GM12878 (cell line): ENCODE results near the gene GNGT1. TPM values are rescaled to one million over a fixed set of nuclear protein-coding genes. Genes with fewer than 3 reads are reported as not detected.

ENCODE experiments used
- ATAC-seq: fragments of 200-7000 bp; cut with Tn5 transposase; 3 replicates; pipeline ENCODE4 v1.9.1; 2020; ENCODE audit warnings: mild to moderate bottlenecking, moderate library complexity
- BruUV-seq: library from RNA; stranded (reverse); fragments of 400-500 nt; replicated peaks from 2 replicates; lab custom pipeline; 2021; lab: Mats Ljungman, UMichigan
- CTCF ChIA-PET: fragments of 300-600 bp; sonication (Branson Sonifier 250); formaldehyde crosslinking; extraction: SDS; loops from one replicate; lab custom pipeline; 2021; ENCODE audit warnings: inconsistent platforms; lab: Yijun Ruan, JAX
- POLR2A ChIA-PET: fragments of 350-600 bp; formaldehyde crosslinking; extraction: SDS; loops from one replicate; lab custom pipeline; 2021; ENCODE audit warnings: inconsistent platforms; lab: Charles Lee
- RAD21 ChIA-PET: fragments of 300-600 bp; sonication (Branson Sonifier 250); formaldehyde crosslinking; loops from one replicate; lab custom pipeline; 2023; ENCODE audit warnings: antibody characterized with exemption; ENCODE audit not compliant: unreplicated experiment; lab: Charles Lee
- SMC1A ChIA-PET: fragments of 300-600 bp; sonication (Branson Sonifier 250); formaldehyde crosslinking; loops from one replicate; lab custom pipeline; 2023; ENCODE audit not compliant: unreplicated experiment, uncharacterized antibody; lab: Charles Lee
- DNase-seq: peaks from one replicate; pipeline ENCODE4 v3.0.0-alpha.2; 2011; ENCODE audit warnings: low read depth, low spot score
- FAIRE-seq: peaks from 3 replicates; lab custom pipeline; 2011; peaks lifted over from hg19 to GRCh38; lab: Jason Lieb, UNC
- H2AFZ ChIP-seq: 2 replicates; pipeline ENCODE4 v1.6.0; 2011; ENCODE audit warnings: low read depth, low read length, control low read depth; ENCODE audit not compliant: control insufficient read depth
- H3K27ac ChIP-seq: 2 replicates; pipeline ENCODE4 v1.5.1; 2011; ENCODE audit warnings: control low read depth; ENCODE audit not compliant: control insufficient read depth, insufficient read depth
- H3K27me3 ChIP-seq, 2 experiments: replicated peaks in 1 of 2; 2 replicates each; pipeline versions ENCODE4 v1.6.0 to v1.6.1; 2011; ENCODE audit warnings: low read length in 1 of 2; ENCODE audit not compliant: control insufficient read depth in 2 of 2, insufficient read depth in 2 of 2
- H3K36me3 ChIP-seq, 2 experiments: 2 replicates each; pipeline ENCODE4 v1.5.1; 2011; ENCODE audit warnings: low read length in 1 of 2; ENCODE audit not compliant: control insufficient read depth in 2 of 2, insufficient read depth in 2 of 2
- H3K4me1 ChIP-seq: 2 replicates; pipeline ENCODE4 v1.6.1; 2011; ENCODE audit warnings: mild to moderate bottlenecking, low read length, moderate library complexity, mixed read lengths; ENCODE audit not compliant: control insufficient read depth, insufficient read depth
- H3K4me2 ChIP-seq: 2 replicates; pipeline ENCODE4 v1.6.0; 2011; ENCODE audit warnings: control low read depth; ENCODE audit not compliant: control insufficient read depth, insufficient read depth
- H3K4me3 ChIP-seq: fragments of 200-600 bp; sonication (generic); 2 replicates; pipeline ENCODE4 v1.5.1; 2016
- H3K79me2 ChIP-seq: 2 replicates; pipeline ENCODE4 v1.6.0; 2011; ENCODE audit warnings: low read length; ENCODE audit not compliant: control insufficient read depth, insufficient read depth
- H3K9ac ChIP-seq: 2 replicates; pipeline ENCODE4 v1.8.0; 2011; ENCODE audit warnings: low read length, control low read depth, mixed read lengths; ENCODE audit not compliant: control insufficient read depth, insufficient read depth
- H3K9me3 ChIP-seq: replicated peaks from 3 replicates; pipeline ENCODE4 v1.5.1; 2011; ENCODE audit warnings: mild to moderate bottlenecking, low read length; ENCODE audit not compliant: control insufficient read depth, insufficient read depth
- H4K20me1 ChIP-seq: 2 replicates; pipeline ENCODE4 v1.6.0; 2011; ENCODE audit not compliant: control insufficient read depth, insufficient read depth
- DPF2 ChIP-seq: fragments of 450-650 bp; IDR thresholded peaks from 2 replicates; pipeline ENCODE4 v1.6.1; 2017; ENCODE audit warnings: mild to moderate bottlenecking
- HDAC6 ChIP-seq: fragments of 200-600 bp; sonication (generic); IDR thresholded peaks from one replicate; pipeline ENCODE4 v1.8.0; 2017; ENCODE audit warnings: antibody characterized with exemption; ENCODE audit not compliant: unreplicated experiment
- LARP7 ChIP-seq: fragments of 450-650 bp; IDR thresholded peaks from 2 replicates; pipeline ENCODE4 v1.6.1; 2017; ENCODE audit warnings: mild to moderate bottlenecking
- PAX8 ChIP-seq: fragments of 450-650 bp; IDR thresholded peaks from 2 replicates; pipeline ENCODE4 v1.6.1; 2017; ENCODE audit warnings: mild to moderate bottlenecking, moderate library complexity
- PBX3 ChIP-seq: IDR thresholded peaks from 2 replicates; pipeline ENCODE4 v1.6.1; 2011; ENCODE audit warnings: mild to moderate bottlenecking, low read depth, low read length, moderate library complexity; ENCODE audit not compliant: insufficient replicate concordance
- POLR2AphosphoS5 ChIP-seq: IDR thresholded peaks from 2 replicates; pipeline ENCODE4 v1.6.1; 2011; ENCODE audit warnings: mild to moderate bottlenecking, low read length, inconsistent platforms
- RBBP5 ChIP-seq: fragments of 200-600 bp; sonication (generic); conservative IDR thresholded peaks from 2 replicates; pipeline ENCODE4 v1.6.1; 2016
- SREBF2 ChIP-seq: IDR thresholded peaks from 2 replicates; pipeline ENCODE4 v1.6.1; 2012; ENCODE audit warnings: mild to moderate bottlenecking, low read length
- STAT1 ChIP-seq: fragments of 450-650 bp; conservative IDR thresholded peaks from 2 replicates; pipeline ENCODE4 v1.6.1; 2014; ENCODE audit warnings: antibody characterized with exemption, mild to moderate bottlenecking
- YBX1 ChIP-seq: fragments of 450-650 bp; IDR thresholded peaks from 2 replicates; pipeline ENCODE4 v1.6.1; 2016; ENCODE audit warnings: antibody characterized with exemption
- ZBED1 ChIP-seq: IDR thresholded peaks from 2 replicates; pipeline ENCODE4 v1.6.1; 2016; ENCODE audit warnings: borderline replicate concordance
- WGBS: methylation state at CpG from one replicate; pipeline ENCODE4 v1.1.6; 2016; ENCODE audit warnings: low lambda C conversion rate; ENCODE audit not compliant: insufficient replicate concordance, insufficient coverage; ENCODE audit errors: missing lambda C conversion rate; 5-methylcytosine and 5-hydroxymethylcytosine counted together
- in situ Hi-C: fragments of 300-500 bp; cut with MboI; formaldehyde crosslinking; loops from 9 replicates; pipeline ENCODE4 v1.14.3; 2018; ENCODE audit warnings: mixed read lengths
- intact Hi-C: fragments of 100-400 bp; cut with micrococcal nuclease; formaldehyde crosslinking; loops from one replicate; pipeline ENCODE4 v1.14.2; 2022; ENCODE audit not compliant: unreplicated experiment
- polyA plus RNA-seq, 11 experiments: library from polyadenylated mRNA; depleted of rRNA in 4 of 11; unstranded in 6 of 11; stranded (reverse) in 5 of 11; fragments of >200 nt; fragmentation: Nextera tagmentation in 4 of 11; fragmentation: Illumina TruSeq in 1 of 11; extraction: Ambion mirVana in 4 of 11; extraction: Trizol in 1 of 11; gene quantifications; 1 replicate in 1 of 11; 2 replicates in 10 of 11; pipeline versions ENCODE4 v1.2.1 to v1.2.3, GENCODE V29; 2011 to 2016; ENCODE audit warnings: inconsistent platforms in 2 of 11, missing spikeins in 2 of 11, low read depth in 1 of 11
- total RNA-seq, 4 experiments: library from RNA; depleted of rRNA in 3 of 4; stranded (reverse); fragments of >200 nt in 3 of 4; fragmentation: Illumina TruSeq in 1 of 4; extraction: Trizol in 1 of 4; gene quantifications; 2 replicates each; pipeline versions ENCODE4 v1.2.1 to v1.2.3, GENCODE V29; 2013 to 2021

Gene GNGT1
- total and polyA plus RNA-seq, 10 of the 15 experiments (the other 5 are each of a cell fraction or from before 2014, with no cell fraction given): not detected

GRCh38 chr7:93890464-93891068 lies 15.8 kb upstream of the GNGT1 start, which contains the start of gene TFPI2 (continued):
- no peak for TF ChIP-seq LARP7
- no peak for TF ChIP-seq RBBP5
- TF ChIP-seq, all 136 proteins: peak for 0

- no peak overlapping the region for H3K4me2 ChIP-seq
- ATAC-seq: no peak
- H3K27me3 ChIP-seq: peaks cover 0 to 12% of the 10 kb centered on the region in 2 experiments; a peak in 3 of 4 replicates
- H3K4me3 ChIP-seq: no peak overlapping the region
- no peaks in the 10 kb centered on the region for H3K36me3 ChIP-seq
- ChIA-PET POLR2A (no interaction called here), SMC1A (no interaction called here), CTCF (interaction anchor here (0.6 kb wide), 1 partner anchor 8 kb away, joined by 3 read pairs; no protein-coding TSS in a partner anchor), RAD21 (interaction anchor here (1.3 kb wide), 1 partner anchor 11 kb away, joined by 3 read pairs; no protein-coding TSS in a partner anchor)
- H3K9me3 ChIP-seq: no peaks in the 10 kb centered on the region
- no TSS peak for BruUV-seq
- no peak overlapping the region for H3K27ac ChIP-seq
- no peak overlapping the region for H2AFZ ChIP-seq
- no peak for TF ChIP-seq STAT1
- no peak for TF ChIP-seq PBX3
- no peak for TF ChIP-seq DPF2
- no peak for TF ChIP-seq HDAC6
- no peak for TF ChIP-seq YBX1
- TF ChIP-seq ZBED1: no peak
- TF ChIP-seq SREBF2: no peak
- no peak for TF ChIP-seq POLR2AphosphoS5
- TF ChIP-seq PAX8: no peak
- no peak overlapping the region for H3K9ac ChIP-seq
- in situ Hi-C loops: no loop called here
- FAIRE-seq: no peak
- no peak for DNase-seq
- no peaks in the 10 kb centered on the region for H4K20me1 ChIP-seq
- H3K79me2 ChIP-seq: no peaks in the 10 kb centered on the region
- 0% methylated on average over 1 of the region's 1 CpG for WGBS
- intact Hi-C loops: no loop called here
- no peaks in the 10 kb centered on the region for H3K4me1 ChIP-seq
Measured at GRCh38 chr7:93894426-93894825, 11.9 kb upstream of the GNGT1 start.
